GM18870 (cell line): ENCODE data around the gene GJC2.

Experiments used
- ATAC-seq: cut with Tn5 transposase; IDR thresholded peaks from one replicate; pipeline ENCODE4 v1.9.1; 2021; ENCODE audit warnings: moderate library complexity; ENCODE audit not compliant: unreplicated experiment

The GJC2 gene

DNA sequence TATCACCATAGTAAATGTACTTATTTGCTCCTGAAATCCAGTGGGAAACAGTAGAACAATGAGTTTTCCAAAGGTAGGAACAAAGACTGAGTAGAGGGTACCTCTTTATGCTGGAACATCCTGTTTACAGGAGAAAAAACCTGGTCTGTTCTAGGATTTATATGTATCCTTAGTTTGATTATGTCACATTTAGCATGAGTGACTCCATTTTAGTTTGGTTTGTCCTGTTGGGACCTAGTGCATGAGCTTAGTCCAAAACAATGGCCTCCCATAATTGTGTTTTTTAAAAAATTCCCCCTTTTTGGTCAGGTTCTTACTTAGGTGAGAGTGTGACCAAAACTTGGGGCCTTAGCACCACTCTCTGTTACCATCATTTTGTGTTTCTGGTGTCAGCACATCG is 37.1 kb upstream of the GJC2 start:
- ATAC-seq, result no peak

DNA sequence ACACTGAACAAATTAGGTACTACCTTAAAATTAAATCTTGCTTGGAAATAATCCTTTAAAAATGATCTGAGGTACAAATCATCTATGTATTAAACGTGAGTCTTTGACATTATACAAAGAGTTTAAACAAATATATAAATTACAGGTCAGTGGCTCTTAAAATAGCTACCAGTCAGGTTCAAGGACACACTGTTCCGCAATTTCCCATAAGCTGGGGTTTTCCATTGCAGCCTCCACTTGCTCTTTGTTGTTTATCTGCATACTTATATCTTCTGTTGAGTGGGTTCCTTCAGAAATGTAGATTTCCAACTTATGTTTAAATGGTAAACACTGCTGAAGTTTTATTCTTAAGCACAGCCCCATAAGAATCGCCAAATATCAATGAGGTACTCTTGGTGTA is 34.9 kb upstream of the GJC2 start:
- ATAC-seq, result no peak

DNA sequence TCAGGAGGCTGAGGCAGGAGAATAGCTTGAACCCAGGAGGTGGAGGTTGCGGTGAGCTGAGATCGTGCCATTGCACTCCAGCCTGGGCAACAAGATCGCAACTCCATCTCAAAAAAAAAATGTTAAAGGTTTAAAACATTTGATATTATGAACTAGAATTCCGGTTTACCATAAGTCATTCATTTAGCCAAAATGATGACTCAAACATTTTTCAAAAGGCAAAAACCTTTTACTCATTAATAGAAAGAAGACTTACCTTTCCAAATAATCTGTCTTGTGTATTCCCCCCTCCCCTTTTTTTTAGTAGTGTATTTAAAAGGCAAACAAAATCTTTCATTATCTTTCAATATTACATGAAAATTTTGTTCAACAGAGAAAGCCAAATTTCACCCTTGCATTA is 32.4 kb upstream of the GJC2 start:
- no peak for ATAC-seq

DNA sequence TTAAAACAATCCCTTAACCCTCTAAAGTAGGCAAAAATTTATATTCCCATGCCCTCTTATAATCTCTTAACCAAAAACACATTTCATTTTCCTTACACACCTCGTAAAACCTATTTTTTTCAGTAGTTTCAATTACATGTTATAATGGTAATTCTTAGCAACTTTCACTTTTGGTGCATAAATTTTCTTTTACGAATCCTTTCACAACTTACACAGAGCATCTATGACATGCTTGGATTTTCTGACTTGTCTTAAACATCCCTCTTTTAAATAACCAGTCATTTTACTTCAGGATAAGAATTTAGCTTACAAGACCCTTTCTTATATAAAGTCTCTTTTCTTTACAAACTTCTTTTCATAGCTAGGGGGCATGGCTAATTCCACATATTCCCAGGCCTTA is 31.7 kb upstream of the GJC2 start:
- no peak for ATAC-seq

DNA sequence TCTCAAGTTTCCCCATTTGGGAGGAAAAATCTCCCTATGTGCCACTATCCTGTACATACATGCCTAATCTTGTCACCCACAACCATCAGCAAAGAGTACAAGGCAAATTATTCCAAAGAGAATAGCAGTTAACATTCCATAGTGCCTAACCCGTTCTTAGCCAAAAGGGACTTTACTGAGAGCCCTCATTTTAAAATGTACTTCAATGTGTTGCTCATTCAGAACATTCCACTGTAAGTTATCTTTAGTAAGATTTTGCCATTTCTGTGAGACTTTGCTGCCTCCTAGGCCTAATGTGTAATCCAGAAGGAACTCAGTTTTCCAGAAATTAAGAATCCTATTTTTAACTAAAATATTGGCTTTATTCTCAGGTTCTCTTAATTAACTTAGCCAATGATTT is 29.4 kb upstream of the GJC2 start:
- no peak for ATAC-seq

DNA sequence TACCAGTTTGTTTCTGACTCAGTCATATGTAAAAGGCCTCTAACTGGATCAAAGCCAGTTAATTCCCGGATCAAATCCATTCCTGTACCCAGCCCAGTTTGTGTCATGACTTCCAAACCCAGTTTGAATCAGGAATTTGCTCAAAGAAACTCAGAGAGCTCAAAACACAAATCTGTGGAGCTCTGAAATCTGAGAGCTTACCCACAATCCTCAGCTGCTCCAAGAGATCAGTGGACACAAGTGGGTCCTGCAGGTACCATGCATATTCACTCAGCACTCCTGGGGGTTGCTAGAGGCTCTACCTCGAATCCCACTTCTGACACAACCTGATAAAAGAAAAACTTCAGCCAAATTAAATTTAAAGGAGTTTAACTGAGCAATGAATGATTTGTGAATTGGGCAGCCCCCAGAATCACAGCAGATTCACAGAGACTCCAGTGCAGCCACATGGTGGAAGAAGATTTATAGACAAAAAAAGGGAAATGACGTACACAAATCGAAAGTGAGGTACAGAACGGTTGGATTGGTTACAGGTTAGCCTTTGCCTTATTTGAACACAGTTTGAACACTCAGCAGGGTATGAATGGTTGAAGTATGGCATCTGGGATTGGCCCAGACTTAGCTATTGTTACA is 28.8 kb upstream of the GJC2 start:
- no peak for ATAC-seq

DNA sequence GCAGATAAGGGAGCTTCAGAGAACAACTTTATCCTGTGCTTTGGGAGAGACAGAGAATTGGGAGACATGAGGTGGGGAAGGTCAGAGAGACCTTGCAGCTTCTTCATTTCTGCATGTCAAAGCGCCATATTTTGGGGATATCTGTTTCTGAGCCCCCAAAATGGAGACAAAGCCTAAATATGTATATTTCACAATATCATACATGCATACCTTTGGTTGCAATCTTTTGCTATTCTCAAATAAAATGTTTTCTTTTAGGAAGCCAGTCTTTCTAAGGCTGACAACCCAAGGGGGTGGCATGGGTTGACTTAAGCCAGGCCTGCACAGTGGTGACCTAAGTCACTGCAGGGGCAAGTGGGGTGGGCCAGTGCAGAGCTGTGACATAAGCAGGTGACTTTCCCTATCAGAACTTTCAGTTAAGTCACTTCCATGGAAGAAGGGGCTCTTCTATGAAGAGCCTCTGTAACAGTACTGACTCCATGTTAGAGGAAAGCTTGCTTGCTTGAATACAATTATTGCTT is 26.7 kb upstream of the GJC2 start:
- ATAC-seq, result no peak

DNA sequence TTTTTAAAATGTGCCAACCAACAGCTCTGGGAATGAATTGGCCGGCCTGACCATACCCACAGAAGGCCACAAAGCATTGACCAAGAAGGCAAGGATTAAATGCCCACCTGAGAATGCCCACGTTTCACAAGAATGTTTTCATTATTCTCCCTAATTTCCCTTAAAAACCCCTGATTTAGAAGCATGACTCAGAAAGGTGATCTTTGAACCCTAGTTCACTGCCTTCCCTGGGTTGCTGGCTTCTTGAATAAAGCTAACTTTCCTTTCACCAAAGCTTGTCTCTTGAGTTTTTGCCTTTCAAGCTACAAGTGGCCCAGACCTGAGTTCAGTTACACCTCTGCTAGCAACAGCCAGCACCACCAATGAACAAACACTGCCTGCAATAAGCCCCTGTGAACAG is 26.2 kb upstream of the GJC2 start:
- ATAC-seq, result no peak

DNA sequence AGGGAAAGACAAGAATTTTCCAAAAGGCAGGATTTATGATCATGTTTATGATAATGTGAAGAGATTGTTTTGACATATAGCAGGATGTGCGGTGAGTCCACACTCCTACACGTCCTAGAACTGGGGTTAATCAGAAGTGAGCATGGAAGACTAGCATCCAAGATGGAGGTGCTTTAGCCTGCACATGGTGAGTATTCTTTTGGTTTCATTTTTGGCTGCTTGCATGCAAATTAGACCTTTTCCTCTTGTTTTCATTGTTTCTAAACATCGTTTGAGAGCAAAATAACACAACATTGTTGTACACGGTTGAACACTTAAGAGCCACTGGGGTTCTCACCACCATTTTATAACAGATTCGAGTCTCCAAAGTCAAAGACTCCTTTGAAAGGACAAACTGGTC is 24.5 kb upstream of the GJC2 start:
- ATAC-seq, result no peak

DNA sequence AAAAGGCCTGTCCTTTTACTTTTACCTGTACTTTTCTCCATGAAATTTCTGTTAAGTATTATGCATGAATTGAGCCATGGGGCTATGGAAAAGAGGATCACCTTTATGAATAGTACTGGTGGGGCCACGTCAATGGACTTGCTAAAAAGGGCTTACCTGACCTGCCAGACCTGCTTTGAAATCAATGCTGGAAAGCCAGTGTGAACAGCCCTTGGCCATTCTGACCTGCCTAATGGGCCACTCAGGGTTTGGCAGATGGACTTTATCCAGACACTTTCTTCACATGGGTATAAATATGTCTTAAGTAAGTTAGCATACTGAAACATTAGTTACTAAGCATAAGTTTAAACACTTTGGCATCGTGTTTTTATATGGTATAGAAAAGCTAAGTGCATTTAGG is 18.0 kb upstream of the GJC2 start:
- no peak for ATAC-seq

DNA sequence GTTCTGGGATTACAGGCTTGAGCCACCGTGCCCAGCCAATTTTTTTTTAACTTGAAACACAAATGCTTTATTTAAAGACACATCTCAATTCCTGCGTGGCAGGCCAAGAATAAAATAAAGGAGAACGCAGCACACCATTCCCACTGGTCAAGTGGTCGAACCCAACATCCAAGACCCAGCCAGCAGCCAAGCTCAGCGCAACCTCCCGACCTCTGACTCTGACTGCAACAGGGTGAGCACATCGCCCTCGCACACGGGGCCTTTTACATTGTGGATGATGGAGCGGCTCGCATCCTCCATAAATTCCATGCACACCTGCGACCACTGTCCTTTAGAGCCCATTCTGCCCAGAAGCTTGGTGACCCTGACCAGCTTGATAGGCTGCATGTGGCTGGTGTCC is 15.1 kb upstream of the GJC2 start:
- ATAC-seq, result no peak

DNA sequence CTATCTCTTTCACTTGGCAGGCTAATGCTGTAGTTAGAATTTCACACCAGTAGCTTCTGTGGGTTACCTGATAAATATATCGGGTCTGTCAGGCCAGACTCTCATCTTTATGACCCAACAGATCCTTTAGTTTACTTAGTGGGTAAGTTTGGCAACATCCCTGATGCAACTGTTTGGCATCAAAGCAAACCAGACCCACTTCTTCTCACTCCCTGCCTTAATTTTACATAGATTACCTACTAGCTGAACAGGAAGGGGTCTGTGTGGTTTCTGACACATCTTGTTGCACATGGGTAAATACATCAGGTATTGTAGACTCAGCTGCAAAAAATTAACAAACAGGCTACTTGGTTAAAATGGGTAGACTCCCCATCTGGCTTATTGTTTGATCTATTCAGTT is 12.8 kb upstream of the GJC2 start:
- ATAC-seq, result no peak

DNA sequence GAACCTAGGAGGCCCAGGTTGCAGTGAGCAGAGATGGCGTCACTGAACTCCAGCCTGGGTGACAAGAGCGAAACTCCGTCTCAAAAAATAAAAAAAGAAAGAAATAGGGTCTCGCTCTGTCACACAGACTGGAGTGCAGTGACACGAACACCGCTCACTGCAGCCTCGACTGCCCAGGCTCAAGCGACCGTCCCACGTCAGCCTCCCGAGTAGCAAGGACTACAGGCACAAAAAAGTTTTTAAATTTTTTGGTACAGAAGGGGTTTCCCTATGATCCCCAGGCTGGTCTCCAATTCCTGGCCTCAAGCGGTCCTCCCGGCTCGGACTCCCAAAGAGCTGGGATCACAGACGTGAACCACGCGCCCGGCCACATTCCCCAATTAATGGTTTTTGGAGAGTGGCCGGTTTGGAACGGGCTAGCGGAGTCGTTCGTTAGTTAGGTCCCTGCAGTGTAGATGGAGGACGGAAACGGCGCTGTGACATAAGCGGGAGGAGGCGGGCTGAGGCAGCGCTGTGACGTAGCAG is 10.3 kb upstream of the GJC2 start:
- no peak for ATAC-seq

DNA sequence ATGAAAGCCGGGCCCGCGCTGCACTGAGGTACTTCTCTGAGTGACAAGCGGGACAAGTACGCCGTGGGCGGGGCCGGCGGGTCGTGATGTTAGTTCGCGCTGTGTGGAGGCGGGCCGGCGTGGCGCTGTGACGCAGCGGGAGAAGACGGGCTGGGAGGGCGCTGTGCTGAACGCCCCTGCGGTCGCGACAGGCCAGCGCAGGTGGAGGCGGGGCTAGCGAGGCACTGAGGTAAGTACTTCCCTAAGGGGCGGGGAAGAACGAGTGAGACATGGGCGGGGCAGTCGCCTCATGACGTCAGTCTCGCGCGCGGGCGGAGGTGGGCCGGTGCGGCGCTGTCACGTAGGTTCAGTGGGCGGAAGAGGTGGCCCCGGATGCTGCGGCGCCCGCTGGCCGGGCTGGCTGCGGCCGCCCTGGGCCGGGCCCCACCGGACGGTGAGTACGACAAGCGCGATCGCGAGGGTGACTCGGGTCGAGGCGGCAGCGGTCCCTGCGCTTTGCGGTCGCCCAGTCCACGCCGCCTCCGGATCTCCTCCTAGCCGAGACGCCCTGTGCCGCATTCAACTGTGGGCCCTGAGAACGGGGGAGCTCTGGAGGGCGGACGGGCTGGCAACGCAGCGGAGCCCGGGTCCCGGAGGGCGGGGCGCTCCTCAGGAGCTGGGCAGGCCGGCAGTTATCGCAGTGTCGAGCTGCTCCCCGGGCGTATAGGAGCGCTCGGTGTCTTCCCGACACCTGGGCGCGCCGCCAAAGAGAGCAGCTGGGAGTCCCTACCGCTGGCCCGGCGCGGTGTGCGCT is 9.6 kb upstream of the GJC2 start, which contains the start of gene GUK1:
TSS of gene GUK1 (plus strand) at position 349 of the 793 bp plus-strand sequence. CDS start at position 373, 24 bp downstream.
- ATAC-seq, result peak; percentile 90

DNA sequence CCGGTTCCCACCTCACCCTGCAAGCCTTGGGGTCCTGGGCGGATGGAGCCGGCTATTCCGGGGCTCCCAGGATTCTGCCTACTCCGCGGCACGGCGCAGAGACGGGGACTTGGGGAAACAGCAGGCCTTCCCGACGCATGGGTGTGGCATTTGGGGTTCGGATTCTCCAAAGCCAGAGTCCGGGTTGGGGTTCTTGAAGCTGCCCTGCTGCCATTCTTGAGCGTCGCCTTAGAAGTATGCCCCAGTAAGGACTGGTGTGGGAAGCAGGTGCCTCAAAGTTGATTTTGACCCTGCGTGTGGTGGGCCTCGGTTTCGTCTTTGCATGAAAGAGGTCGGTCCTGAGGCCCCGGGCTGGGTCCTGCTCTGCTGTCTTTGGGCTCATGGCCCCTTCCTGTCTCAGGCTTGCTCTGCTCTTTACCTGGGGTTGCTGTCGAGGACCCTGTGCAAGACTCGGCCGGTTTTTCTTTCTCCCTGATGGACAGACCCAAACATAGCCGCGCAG is 9.0 kb upstream of the GJC2 start:
- no peak for ATAC-seq

DNA sequence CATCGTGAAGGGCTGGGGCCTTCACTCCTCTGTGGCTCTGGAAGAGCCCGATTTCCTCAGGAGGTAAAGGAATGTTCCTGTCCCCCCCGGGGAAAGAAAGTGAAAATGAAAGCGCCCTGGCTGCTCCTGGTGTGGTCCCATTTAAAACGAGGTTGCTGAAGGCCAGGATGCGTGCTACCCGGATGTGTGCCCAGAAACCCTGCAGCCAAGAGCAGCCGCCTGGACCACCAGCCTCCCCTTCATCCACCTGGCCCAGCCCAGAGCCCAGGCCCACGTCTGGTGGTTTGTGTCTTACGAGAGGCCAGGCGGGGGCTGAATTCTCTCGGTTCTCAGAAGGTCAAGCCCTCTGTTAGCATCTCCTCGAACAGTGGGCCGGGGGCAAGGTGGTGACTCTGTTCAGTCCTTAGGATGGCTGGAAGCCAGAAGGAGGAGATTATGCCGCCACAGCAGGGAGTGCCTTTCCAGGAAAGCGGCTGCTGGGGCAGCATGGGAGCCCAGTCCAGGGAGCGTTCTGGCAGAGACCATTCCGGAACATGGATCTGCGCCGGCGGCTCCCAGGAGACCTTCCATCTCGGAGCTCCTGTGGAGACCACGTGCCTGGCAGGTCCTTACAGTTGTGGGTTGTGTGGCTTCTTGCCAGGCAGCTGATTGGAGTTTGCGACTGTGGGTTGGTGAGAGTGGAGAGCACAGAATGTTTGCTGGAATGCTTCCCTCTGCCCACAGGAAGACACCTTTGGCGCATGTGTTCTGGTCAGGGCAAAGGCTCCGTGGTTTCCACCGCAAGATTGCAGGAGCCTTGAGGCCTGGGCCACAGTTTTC is 8.3 kb upstream of the GJC2 start:
- no peak for ATAC-seq

DNA sequence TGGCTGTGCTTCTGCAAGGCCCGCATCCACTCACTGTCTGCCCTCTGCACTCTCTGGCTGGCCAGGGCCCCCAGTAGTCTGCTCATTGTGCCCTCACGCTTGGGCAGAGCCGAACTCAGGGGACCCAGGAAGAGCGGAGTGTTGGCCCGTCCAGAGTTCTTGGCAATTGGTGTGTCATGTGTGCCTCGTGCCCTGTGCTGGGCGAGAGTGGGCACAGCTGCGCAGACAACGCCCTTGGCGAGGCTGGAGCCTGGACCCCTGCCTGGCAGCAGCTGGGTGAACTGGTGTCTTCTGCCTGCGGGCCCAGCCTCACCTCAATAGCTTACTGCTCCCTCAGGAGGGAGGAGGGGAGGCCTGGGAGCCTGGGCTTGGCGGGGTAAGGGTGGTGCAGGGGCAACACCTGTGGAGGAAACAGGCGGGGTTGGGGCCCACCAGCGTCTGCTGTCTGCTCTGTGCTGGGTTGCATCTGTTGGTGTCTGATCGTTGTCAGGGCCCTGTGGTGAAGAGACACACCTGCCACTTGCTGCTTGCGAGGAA is 7.5 kb upstream of the GJC2 start:
- no peak for ATAC-seq

DNA sequence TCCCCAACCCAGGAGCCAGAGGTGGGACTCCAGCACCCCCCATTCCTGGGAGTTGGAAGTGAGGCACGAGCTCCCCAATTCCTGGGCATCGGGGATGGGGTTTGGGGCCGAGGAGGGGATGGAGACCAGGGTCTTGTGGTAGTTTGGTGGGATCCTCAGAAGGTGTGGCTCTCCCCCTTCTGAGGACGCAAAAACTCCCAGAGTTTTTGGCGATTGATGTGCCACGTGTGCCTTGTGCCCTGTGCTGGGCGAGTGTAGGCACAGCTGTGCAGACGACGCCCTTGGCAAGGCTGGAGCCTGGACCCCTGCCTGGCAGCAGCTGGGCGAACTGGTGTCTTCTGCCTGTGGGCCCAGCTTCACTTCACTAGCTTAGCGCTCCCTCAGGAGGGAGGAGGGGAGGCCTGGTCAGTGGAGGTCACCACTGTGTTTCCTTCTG is 7.0 kb upstream of the GJC2 start:
- ATAC-seq, result no peak

DNA sequence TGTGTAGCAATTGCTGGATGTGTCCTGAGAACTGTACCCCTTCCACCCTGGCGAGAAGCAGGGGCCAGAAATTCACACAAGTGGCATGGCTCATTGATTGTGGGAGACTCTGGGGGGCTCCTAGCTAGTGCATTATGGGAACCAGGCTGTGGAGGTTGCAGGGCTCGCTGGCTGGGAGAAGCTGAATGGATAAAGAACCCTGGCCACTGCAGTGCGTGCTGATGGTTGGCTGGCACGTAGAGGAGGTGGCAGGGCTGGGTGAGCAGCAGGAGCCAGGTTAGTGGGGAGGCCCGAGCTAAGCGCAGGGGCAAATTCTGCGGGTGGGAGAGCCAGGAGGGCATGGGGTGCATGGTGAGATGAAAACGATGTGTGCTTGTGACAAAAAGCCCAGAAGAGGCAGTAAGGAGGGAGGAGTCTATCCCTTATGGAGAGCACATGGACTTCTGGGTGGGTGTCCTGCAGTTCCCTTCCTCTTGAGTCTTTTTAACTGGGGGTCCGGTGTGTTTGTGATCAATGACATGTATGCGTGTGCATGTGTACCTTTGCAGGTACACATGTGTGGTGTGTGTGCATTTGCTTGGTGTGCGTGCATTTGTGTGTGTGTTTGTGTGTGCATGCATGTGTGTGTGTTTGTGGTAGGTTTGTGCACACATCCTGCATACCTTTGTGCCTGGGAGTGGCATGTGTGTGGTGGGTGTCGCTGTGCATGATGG is 6.1 kb upstream of the GJC2 start:
- no peak for ATAC-seq
